Measurements from ENCODE around the gene USP24.
"Not testable (repeated sequence)": the region's sequence is repeated elsewhere in the genome, so short reads cannot be mapped to it uniquely, and the experiment has no call there.

The USP24 gene

DNA sequence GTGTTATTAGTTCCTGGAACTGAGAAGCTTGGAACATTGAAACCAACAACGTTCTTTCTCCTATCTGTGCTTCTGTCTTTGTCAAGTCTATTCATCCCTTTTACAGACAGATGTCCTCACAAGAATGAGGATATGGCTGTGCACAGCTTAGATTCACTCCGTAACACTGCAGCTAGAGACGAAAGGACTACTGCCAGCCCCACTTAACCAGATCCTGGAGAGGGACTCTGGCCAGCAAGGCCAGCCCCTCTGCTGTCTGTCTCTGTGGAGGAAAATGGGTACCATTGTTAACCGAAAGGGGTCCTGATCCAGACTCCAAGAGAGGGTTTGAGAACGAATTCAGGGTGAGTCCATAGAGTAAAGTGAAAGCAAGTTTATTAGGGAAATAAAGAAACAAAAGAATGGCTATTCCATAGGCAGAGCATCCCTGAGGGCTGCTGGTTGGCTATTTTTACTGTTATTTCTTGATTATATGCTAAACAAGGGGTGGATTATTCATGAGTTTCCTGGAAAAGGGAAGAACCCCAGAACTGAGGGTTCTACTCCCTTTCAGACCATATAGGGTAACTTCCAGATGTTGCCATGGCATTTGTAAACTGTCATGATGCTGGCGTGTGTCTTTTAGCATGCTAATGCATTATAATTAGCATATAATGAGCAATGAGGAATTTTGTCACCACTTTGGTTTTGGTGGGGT is 17.4 kb upstream of the USP24 start:
- H3K4me3 ChIP-seq (ENCODE audit: low read depth, low read length): no peak overlapping the region
- no peak for DNase-seq (ENCODE audit: low read depth)
- TF ChIP-seq, protein P1, sequence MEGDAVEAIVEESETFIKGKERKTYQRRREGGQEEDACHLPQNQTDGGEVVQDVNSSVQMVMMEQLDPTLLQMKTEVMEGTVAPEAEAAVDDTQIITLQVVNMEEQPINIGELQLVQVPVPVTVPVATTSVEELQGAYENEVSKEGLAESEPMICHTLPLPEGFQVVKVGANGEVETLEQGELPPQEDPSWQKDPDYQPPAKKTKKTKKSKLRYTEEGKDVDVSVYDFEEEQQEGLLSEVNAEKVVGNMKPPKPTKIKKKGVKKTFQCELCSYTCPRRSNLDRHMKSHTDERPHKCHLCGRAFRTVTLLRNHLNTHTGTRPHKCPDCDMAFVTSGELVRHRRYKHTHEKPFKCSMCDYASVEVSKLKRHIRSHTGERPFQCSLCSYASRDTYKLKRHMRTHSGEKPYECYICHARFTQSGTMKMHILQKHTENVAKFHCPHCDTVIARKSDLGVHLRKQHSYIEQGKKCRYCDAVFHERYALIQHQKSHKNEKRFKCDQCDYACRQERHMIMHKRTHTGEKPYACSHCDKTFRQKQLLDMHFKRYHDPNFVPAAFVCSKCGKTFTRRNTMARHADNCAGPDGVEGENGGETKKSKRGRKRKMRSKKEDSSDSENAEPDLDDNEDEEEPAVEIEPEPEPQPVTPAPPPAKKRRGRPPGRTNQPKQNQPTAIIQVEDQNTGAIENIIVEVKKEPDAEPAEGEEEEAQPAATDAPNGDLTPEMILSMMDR (IDR thresholded peaks at IDR 0.05; ENCODE audit: low read depth, low read length, missing control alignments): no peak

DNA sequence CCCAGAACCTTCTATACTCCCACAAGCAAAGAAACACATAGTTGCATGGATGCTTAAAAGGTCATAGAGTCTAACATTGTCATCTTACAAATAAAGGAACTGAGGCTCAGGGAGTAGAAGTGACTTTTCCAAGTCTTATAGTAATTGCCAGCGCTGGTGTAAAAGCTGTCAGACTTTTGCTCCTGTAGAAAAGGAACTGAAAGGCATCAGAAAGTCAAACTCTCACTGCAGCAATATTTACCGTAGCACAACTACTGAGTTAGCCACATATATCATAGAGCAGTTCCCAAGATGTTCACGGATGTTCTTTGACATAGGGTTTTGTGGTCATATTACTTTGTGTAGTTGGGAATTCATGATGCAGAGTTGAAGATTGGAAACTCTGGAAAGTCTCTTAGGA is 16.6 kb upstream of the USP24 start:
- no peak overlapping the region for H3K4me3 ChIP-seq (ENCODE audit: low read depth, low read length)
- no peak for DNase-seq (ENCODE audit: low read depth)
- TF ChIP-seq, protein P1 (IDR thresholded peaks at IDR 0.05; ENCODE audit: low read depth, low read length, missing control alignments): no peak

DNA sequence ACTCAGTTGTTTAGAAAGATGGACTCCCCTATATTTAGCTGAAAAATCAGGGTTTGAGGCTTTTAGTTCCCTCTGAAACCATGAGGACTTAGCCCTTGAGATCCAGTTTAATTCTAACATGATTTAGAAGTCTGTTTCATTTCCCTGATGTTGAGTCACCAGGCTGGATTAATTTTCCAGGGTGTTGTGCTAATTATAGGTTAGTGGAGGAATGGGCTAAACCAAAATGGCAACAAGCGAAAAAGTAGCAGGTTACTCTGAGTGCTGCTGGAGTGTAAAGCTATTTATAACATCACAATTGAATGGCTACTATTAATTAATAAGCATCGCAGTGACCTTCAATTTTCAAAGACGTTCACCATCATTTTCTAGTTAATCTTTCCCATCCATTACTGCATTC is 15.5 kb upstream of the USP24 start:
- DNase-seq (ENCODE audit: low read depth): no peak
- no peak overlapping the region for H3K4me3 ChIP-seq (ENCODE audit: low read depth, low read length)
- TF ChIP-seq, protein P1 (IDR thresholded peaks at IDR 0.05; ENCODE audit: low read depth, low read length, missing control alignments): no peak

DNA sequence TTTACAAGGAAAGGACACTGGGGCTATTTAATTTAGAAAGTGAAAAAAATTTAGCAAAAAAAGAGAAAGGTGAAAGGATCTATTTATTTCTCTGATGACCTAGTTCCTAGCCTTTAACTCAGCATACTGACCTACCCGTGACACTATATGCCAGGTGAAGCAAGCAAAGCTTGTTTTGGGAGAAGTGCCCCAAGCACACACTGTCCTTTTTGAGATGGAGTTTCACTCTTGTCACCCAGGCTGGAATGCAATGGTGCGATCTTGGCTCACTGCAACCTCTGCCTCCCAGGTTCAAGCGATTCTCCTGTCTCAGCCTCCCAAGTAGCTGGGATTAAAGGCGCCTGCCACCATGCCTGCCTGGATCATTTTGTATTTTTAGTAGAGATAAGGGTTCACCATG is 14.6 kb upstream of the USP24 start:
- DNase-seq (ENCODE audit: low read depth); H3K4me3 ChIP-seq (ENCODE audit: low read depth, low read length): not testable (repeated sequence)

GRCh38 chr1:55225228-55225627 is 10.1 kb upstream of the USP24 start:
- TF ChIP-seq, protein P1 (IDR thresholded peaks at IDR 0.05; ENCODE audit: low read depth, low read length, missing control alignments): no peak
- DNase-seq (ENCODE audit: low read depth): no peak
- H3K4me3 ChIP-seq (ENCODE audit: low read depth, low read length): no peak overlapping the region

DNA sequence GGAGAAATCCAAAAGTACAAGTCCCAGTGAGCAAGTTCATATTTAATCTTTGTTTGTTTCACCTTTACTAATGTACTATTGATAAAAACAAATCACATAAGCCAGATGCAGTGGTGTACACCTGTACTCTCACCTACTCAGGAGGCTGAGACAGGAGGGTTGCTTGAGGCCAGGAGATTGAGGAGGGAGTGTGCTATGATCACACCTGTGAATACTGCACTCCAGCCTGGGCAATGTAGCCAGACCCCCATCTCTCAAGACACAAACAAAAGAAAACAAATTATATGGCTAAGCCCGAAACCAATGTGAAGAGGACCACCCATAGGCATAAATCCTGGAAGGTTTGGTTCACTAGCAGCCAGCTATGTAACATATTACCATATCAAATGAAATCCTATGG is 9.6 kb upstream of the USP24 start:
- DNase-seq (ENCODE audit: low read depth): no peak
- H3K4me3 ChIP-seq (ENCODE audit: low read depth, low read length): no peak overlapping the region
- TF ChIP-seq, protein P1 (IDR thresholded peaks at IDR 0.05; ENCODE audit: low read depth, low read length, missing control alignments): no peak

DNA sequence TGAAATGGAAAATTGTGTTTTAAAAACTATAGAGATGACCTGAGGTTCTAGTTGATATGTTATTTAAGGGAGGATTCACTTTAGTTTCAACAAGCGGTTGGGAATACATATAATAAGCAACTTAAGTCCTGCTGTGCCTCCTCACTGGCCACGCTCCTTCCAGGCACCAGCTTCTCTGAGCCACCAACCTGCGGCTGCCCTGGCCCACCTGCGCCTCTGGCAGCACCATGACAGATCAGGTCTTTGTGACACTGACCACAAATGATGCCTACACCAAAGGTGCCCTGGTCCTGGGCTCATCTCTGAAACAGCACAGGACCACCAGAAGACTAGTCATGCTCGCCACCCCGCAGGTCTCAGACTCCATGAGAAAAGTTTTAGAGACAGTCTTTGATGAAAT is 7.0 kb upstream of the USP24 start:
- H3K4me3 ChIP-seq (ENCODE audit: low read depth, low read length): no peak overlapping the region
- DNase-seq (ENCODE audit: low read depth): no peak
- TF ChIP-seq, protein P1 (IDR thresholded peaks at IDR 0.05; ENCODE audit: low read depth, low read length, missing control alignments): no peak

All from GM12864 (cell line).